ENCODE results near the gene PIGQ. TPM values are rescaled to one million over a fixed set of nuclear protein-coding genes. Genes with fewer than 3 reads are reported as not detected.

Gene PIGQ
- total and polyA plus RNA-seq, 2 of the 4 experiments (the other 2 are of a cell fraction) = 5.9 to 36.8 TPM

- DNase-seq (no peak), ATAC-seq (ENCODE audit: low read depth) (no peak)
- Histone ChIP-seq H3K56ac (ENCODE audit: extremely low read depth, insufficient read depth, low read length) (no peak overlapping the region), H4K20me1 (ENCODE audit: insufficient read depth, low read length) (peaks cover 6% of the 10 kb centered on the region), H2AK9ac (replicated peaks; ENCODE audit: low read depth, low read length, poor library complexity) (peak overlapping the region; percentile 59), H4K91ac (ENCODE audit: insufficient read depth, low read depth, low read length) (no peak overlapping the region; the same call in 1 of the 2 replicates), H3K27me3 (ENCODE audit: control insufficient read depth, insufficient read depth, low read length) (no peaks in the 10 kb centered on the region), H2AK5ac (ENCODE audit: low read depth, low read length) (no peak overlapping the region), H2AFZ (replicated peaks; ENCODE audit: low read length, poor library complexity) (peak overlapping the region; percentile 10), H3K23ac (ENCODE audit: low read depth, low read length) (no peak overlapping the region), H3K14ac (replicated peaks; ENCODE audit: low read depth, low read length) (no peak overlapping the region), H2BK5ac (ENCODE audit: low read depth, low read length, poor library complexity, severe bottlenecking) (no peak overlapping the region), H3K4me2 (ENCODE audit: low read depth, low read length) (no peak overlapping the region), H2BK15ac (ENCODE audit: low read depth, low read length) (no peak overlapping the region), H3K36me3 (ENCODE audit: control insufficient read depth, insufficient read depth, low read length) (peaks cover 7% of the 10 kb centered on the region; the same call in 1 of the 2 replicates), H2BK20ac (ENCODE audit: low read depth, low read length) (no peak overlapping the region), H3K4ac (ENCODE audit: low read depth, low read length) (no peak overlapping the region), H4K5ac (ENCODE audit: low read depth, low read length) (no peak overlapping the region), H3K27ac (ENCODE audit: insufficient read depth, low read length) (no peak overlapping the region), H3K18ac (ENCODE audit: low read depth, low read length) (no peak overlapping the region), H2BK120ac (ENCODE audit: low read depth, low read length) (no peak overlapping the region), H4K8ac (ENCODE audit: low read depth in 2 of 2, low read length in 2 of 2) (no peak overlapping the region), H3K9me1 (ENCODE audit: insufficient read depth, low read length) (peaks cover 9% of the 10 kb centered on the region; the same call in 1 of the 2 replicates), H3K9me3 (ENCODE audit: control insufficient read depth, insufficient read depth, low read length) (no peaks in the 10 kb centered on the region), H3K4me3 (ENCODE audit: insufficient read depth, low read depth, low read length) (no peak overlapping the region), H3K79me1 (ENCODE audit: low read depth in 1 of 2, low read length in 2 of 2) (peaks cover 11 to 30% of the 10 kb centered on the region in 2 experiments; a peak in 3 of 4 replicates), H3K4me1 (ENCODE audit: control insufficient read depth, insufficient read depth, low read length) (peaks cover 11% of the 10 kb centered on the region), H3K9ac (ENCODE audit: low read depth, low read length) (no peak overlapping the region)
- ChIA-PET POLR2A (ENCODE audit: unreplicated experiment) (no interaction called here), CTCF (no interaction called here)
- dilution Hi-C loops (cut with HindIII; ENCODE audit: low sequenced_read_pairs, unreplicated experiment) (no loop called here), intact Hi-C loops (cut with micrococcal nuclease) (no loop called here), in situ Hi-C loops (cut with MboI; ENCODE audit: low sequenced_read_pairs) (no loop called here)
- TF ChIP-seq FOS (IDR thresholded peaks at IDR 0.05; ENCODE audit: low read depth, low read length) (no peak), MXI1 (IDR thresholded peaks at IDR 0.05; ENCODE audit: borderline replicate concordance, low read depth, low read length) (no peak), RCOR1 (IDR thresholded peaks at IDR 0.05; ENCODE audit: insufficient replicate concordance, low read length) (no peak), SMC3 (IDR thresholded peaks at IDR 0.05; ENCODE audit: low read depth, low read length) (no peak), RAD21 (IDR thresholded peaks at IDR 0.05; ENCODE audit: low read length) (no peak), MAZ (IDR thresholded peaks at IDR 0.05; ENCODE audit: borderline replicate concordance, low read depth, low read length) (no peak)
- TF ChIP-seq, protein P1, sequence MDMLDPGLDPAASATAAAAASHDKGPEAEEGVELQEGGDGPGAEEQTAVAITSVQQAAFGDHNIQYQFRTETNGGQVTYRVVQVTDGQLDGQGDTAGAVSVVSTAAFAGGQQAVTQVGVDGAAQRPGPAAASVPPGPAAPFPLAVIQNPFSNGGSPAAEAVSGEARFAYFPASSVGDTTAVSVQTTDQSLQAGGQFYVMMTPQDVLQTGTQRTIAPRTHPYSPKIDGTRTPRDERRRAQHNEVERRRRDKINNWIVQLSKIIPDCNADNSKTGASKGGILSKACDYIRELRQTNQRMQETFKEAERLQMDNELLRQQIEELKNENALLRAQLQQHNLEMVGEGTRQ (IDR thresholded peaks at IDR 0.05; ENCODE audit: low read depth, low read length) = no peak
- TF ChIP-seq, protein P2, sequence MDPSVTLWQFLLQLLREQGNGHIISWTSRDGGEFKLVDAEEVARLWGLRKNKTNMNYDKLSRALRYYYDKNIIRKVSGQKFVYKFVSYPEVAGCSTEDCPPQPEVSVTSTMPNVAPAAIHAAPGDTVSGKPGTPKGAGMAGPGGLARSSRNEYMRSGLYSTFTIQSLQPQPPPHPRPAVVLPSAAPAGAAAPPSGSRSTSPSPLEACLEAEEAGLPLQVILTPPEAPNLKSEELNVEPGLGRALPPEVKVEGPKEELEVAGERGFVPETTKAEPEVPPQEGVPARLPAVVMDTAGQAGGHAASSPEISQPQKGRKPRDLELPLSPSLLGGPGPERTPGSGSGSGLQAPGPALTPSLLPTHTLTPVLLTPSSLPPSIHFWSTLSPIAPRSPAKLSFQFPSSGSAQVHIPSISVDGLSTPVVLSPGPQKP (IDR thresholded peaks at IDR 0.05; ENCODE audit: borderline replicate concordance, low read depth, low read length) = no peak
- 36% methylated on average over 9 of the region's 10 CpGs; no CpG with 5 or more reads in 1 of the 2 experiments for WGBS, 2 experiments (ENCODE audit: extremely low coverage in 2 of 2, insufficient read length in 1 of 2)
- BruUV-seq (replicated peaks) = no TSS peak
Measured at GRCh38 chr16:585351-585750, 15.6 kb downstream of the PIGQ start.

All from IMR-90 (cell line).